Measurements from ENCODE around the gene JCAD.

The JCAD gene

DNA sequence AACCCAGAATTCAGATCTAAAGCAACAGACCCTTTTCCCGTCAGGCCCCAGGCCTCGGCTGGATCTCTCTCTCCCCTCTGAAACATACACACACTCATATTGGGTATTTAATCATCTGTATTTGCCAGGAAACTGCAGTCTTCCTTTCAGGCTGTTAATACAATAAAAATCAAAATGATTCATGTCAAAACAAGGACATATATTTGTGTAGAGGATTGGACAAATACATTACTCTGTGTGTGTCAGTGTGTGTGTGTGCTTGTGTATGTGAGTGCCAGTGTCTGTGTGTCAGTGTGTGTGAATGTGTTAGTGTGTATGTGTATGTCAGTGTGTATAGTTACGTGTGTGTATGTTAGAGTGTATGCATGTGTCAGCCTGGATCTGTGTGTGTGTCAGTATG is 90.8 kb downstream of the JCAD start:
- no peak for TF ChIP-seq CTCF (IDR thresholded peaks at IDR 0.05)
- Histone ChIP-seq H3K4me1 (no peaks in the 10 kb centered on the region), H3K36me3 (ENCODE audit: control insufficient read depth, insufficient read depth, low read length) (no peaks in the 10 kb centered on the region), H3K9ac (no peak overlapping the region), H3K79me2 (no peaks in the 10 kb centered on the region), H3K27me3 (ENCODE audit: control insufficient read depth, insufficient read depth, low read length) (no peaks in the 10 kb centered on the region), H3K9me3 (ENCODE audit: control insufficient read depth, low read length) (no peaks in the 10 kb centered on the region), H3K27ac (no peak overlapping the region), H3K4me2 (ENCODE audit: low read length) (no peak overlapping the region), H2AFZ (no peak overlapping the region), H3K4me3 (ENCODE audit: low read depth, low read length) (no peak overlapping the region)

DNA sequence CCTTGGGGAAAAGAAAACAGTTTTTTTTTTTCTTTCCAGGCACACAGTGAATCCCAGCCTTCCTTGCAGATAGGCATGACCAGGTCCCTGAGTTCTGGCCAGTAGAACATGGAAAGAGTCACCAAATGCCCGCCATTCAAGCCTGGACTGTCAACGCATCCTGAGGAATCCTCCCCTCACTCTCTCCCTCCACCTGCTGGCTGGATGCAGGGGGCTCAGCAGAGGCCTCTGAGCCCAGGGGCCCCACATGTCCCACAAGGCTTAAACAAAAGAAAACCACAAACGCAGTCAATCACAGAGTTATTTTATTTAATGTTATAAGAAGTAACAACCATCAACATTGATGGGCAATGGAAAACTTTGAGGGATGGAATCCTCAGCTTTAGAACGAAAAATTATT is 93.1 kb downstream of the JCAD start:
- Histone ChIP-seq H3K36me3 (ENCODE audit: control insufficient read depth, insufficient read depth, low read length) (no peaks in the 10 kb centered on the region), H3K9ac (no peak overlapping the region), H3K27me3 (ENCODE audit: control insufficient read depth, insufficient read depth, low read length) (no peaks in the 10 kb centered on the region), H3K4me2 (ENCODE audit: low read length) (no peak overlapping the region), H3K4me3 (ENCODE audit: low read depth, low read length) (no peak overlapping the region), H3K27ac (no peak overlapping the region), H2AFZ (no peak overlapping the region), H3K79me2 (no peaks in the 10 kb centered on the region), H3K4me1 (no peaks in the 10 kb centered on the region), H3K9me3 (ENCODE audit: control insufficient read depth, low read length) (no peaks in the 10 kb centered on the region)
- no peak for TF ChIP-seq CTCF (IDR thresholded peaks at IDR 0.05)

Measured in parathyroid adenoma (tissue), 2 donors.